Spleen (tissue), 7 donors: ENCODE measurements around the gene SLC24A3.

Experiments used
- CTCF ChIP-seq, 11 experiments: fragments of 200-600 bp in 7 of 11; fragments of 450-650 bp in 4 of 11; sonication (generic) in 4 of 11; IDR thresholded peaks in 8 of 11; conservative IDR thresholded peaks in 3 of 11; 1 replicate in 7 of 11; 2 replicates in 4 of 11; pipeline versions ENCODE4 v1.4.0 to v1.8.0; 2016 to 2021; ENCODE audit warnings: antibody characterized with exemption in 11 of 11, inconsistent platforms in 4 of 11, mild to moderate bottlenecking in 1 of 11
- POLR2A ChIP-seq, 3 donors: fragments of 450-650 bp; IDR thresholded peaks; one replicate each; pipeline ENCODE4 v1.5.1; 2017; ENCODE audit warnings: antibody characterized with exemption in 3 of 3, mild to moderate bottlenecking in 1 of 3
- POLR2AphosphoS5 ChIP-seq, 3 donors: sonication (generic); formaldehyde crosslinking; IDR thresholded peaks; one replicate each; pipeline ENCODE4 v1.5.1; 2017; ENCODE audit warnings: antibody characterized with exemption in 3 of 3
- donor health status: DM: no; HTN: no; CAD: no; lungs with moderate emphysema.
- donor health status: DM: no; HTN: no; CAD: no.
- donor health status: DM: no; HTN: no; CAD: no.

GRCh38 chr20:19260412-19261090 is 48.1 kb downstream of the SLC24A3 start:
- no peak for TF ChIP-seq CTCF (IDR thresholded peaks at IDR 0.05 in 8 of 11, conservative IDR thresholded peaks at IDR 0.05 in 3 of 11)
- no peak for TF ChIP-seq POLR2AphosphoS5 (IDR thresholded peaks at IDR 0.05)
- TF ChIP-seq POLR2A (IDR thresholded peaks at IDR 0.05), result no peak
